Activated CD4-positive, alpha-beta T cell treated with anti-CD3 and anti-CD28 coated beads, Interleukin-2, amount 50 U/mL, for 1 hour (primary cell): Measurements from ENCODE around the gene GPR39.

Source experiments
- DNase-seq: peaks from one replicate; pipeline ENCODE4 v3.0.0-alpha.2; 2020

The GPR39 gene

GRCh38 chr2:132646540-132647108 is 230.0 kb downstream of the GPR39 start:
- no peak for DNase-seq

- no peak for DNase-seq
Measured at GRCh38 chr2:132651115-132652045, 234.8 kb downstream of the GPR39 start.

GRCh38 chr2:132652474-132652873 is 235.9 kb downstream of the GPR39 start:
- no peak for DNase-seq

DNA sequence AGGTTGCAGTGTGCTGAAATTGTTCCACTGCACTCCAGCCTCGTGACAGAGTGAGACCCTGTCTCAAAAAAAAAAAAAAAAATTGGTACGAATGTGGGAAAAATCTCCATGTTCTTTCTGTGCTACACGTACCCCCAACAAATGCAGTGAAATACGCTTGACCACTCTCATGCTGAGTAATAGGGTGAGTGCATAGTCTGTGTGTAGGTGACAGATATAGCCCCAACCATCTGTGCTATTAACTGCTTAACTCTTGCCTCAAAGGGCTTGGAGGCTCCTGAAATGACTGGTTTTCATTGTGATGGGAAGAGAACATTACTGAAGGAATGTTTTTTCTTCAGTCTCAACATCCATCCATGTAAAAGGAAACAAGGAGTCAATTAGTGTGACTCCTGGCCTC is 237.7 kb downstream of the GPR39 start:
- DNase-seq: no peak

GRCh38 chr2:132654968-132655367 is 238.4 kb downstream of the GPR39 start:
- DNase-seq: no peak

DNA sequence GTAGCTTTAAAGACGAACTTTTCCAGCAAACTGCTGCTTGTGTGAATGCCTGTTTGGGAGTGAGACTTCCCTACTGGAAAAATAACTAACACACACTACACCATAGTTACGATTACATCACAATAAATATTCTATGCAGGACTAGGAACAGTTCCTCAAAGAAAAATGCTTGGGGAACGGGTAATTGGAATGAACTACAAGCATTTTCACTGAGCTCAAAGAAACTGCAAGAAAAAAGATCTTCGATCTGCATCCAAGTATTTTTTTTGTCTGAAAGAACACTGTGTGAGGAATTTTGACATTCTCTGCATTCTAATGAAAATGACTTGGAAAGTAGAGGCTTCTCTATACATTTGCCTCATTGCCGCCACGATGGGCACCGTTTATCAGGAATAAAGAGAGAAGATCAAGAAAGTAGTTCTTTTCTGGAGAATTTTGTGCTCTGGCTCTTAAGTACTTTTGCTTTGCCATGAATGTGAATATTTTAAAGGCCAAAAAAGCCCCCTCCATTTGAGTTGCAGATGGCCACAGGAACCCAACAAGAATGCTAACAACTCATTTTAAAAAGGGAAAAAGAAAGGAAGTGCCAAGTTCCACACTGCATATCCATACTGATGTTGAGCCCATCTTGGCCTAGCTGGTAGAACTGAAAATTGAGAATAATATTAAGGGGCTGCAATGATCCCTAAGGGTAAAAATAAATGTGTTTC is 239.8 kb downstream of the GPR39 start:
- DNase-seq: no peak

GRCh38 chr2:132659331-132659730 is 242.7 kb downstream of the GPR39 start:
- no peak for DNase-seq

- no peak for DNase-seq
Measured at GRCh38 chr2:132662732-132663131, 246.1 kb downstream of the GPR39 start.

DNA sequence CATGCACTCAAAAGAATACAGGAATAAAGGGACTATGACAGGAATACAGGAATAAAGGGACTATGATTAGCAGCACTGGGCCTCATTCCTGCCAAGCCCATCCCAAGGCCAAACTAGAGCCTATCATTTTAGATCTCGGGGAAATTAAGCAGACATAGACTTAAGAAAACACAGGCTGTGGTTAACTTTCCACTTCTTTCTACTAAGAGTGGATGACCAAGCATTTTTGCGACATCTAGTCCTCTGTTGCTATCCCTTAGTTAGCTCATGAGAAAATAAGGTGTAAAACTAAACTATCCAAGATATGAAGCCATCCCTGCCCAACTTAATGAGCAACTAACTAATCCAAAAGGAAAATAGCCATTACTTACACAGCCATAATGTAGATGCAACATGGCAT is 247.5 kb downstream of the GPR39 start:
- DNase-seq: no peak

DNA sequence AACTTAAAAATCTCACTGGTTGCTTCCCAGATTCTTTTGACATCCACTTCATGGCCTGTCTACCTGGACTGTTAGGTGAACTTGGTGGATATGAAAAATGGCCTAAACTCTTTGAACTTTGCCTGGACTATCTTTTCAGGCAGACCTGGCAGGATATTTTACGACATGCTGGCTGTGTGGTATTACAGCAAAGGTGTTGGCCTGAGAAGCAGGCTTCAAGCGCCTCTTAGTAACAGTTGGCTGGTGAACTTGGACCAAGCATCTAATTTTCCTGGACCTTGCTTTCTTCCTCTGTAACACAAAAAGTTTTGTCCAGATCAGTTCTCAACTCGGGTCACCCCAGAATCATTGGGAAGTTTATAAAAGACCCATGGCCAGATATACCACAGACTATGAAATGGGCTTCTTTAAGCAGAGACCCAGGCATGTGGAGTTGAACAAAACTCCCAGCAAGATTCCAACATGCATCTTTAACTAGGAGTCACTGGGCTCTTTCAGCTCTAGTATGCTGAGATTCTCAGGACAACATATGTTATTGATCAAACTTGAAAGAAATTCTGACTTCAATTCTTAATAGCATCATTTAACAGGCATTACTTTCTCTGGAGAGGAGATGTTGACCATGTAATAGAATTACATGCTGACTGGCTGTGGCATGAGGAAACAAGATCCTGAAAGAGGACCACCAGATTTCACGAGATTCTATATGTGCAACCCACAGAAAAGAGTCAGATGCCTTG is 249.0 kb downstream of the GPR39 start:
- no peak for DNase-seq

DNA sequence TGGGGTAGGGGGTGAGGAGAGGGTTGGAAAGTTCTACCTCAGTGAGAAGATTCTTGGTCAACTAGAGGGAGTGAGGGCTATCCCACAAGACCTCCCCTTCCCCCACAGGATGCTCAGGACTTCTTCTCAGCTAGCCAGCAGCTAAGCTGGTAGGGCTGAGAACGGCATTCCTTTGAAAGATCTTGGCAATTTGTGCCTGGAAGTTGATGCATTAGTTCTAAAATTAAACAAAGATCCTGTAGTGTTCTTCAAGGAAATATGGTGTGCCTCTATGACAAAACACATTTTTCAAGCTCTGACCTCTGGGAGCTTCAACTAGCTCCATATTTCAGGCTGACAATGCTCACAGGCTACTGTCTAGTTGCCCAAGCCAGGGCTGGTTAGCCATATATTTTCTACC is 251.1 kb downstream of the GPR39 start:
- no peak for DNase-seq

GRCh38 chr2:132668189-132668823 is 251.7 kb downstream of the GPR39 start:
- no peak for DNase-seq

DNA sequence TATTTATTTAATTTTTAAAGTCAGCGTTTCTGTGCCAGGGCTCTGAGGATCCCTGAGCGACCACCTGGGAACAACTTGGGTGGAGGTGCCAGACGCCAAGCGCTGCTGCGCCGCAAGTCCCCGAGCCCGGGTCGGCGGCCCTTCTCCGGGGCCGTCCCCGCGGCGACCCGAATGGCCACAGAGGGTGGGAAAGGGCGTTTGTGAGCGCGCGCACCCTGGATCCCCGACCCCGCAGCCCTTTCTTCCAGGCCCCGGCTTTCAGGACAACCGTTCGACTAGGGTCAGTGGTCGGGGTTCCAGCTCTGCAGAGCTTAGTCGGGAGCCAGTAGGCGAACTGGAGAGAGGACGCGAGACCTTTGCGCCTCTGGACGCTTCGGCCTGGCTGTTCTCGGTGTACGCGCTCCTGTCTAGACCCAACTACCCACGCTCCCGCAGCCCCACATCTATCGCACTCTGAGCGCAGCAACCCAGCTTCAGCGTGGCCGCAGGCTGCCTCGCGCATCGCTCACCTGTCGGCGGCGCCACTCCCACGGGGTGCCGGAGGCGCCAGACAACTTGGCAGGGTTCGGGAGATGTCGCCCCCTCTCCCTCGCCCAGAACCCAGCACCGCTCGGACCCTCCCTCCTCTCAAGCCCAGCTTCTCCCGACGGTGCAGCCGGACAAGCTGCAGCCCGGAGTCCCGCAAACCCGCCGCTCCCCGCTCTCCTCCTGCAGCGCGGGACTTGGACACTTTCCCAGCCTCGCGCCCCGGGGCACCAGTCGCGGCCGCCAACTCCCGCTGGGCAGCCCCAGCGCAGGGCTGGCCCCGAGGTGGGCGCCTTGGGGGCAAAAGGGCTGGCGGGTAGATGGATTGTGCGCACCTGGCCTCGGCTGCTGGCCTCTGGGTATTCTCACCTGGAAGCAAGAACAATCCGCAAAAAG is 252.6 kb downstream of the GPR39 start:
- DNase-seq: no peak

DNA sequence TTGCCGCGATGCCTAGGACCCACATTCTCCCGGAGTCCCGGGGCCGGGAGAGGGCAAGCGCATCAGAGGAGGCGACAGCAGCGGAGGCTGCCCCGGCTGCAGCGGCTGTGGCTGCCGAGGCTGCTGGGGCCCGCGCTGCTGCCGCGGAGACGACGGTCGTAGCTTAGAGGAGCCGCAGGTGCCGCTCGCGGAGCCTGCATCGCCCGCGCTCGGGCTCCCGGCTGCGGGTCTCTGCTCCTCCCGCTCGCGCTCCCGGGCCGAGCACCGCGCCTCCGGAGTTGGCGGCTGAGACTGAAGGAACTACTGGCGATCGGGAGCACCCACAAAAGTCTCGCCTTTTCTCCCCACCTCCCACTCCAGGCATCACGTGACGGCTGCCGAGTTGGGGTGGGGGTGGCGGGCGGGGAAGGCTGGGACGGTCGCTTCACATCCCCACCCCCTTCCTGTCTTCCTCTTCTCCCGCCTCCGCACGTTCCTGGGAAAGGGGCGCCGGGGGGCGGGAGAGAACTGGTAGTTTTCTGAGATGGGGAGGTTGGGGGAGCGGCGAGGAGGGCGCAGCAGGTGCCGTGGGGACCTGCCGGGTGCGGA is 253.4 kb downstream of the GPR39 start, which contains the start of gene LYPD1:
Gene LYPD1, minus strand, starts transcription at position 298 of the 588 bp plus-strand sequence. Its CDS starts 273 bp downstream, at position 25.
- no peak for DNase-seq

DNA sequence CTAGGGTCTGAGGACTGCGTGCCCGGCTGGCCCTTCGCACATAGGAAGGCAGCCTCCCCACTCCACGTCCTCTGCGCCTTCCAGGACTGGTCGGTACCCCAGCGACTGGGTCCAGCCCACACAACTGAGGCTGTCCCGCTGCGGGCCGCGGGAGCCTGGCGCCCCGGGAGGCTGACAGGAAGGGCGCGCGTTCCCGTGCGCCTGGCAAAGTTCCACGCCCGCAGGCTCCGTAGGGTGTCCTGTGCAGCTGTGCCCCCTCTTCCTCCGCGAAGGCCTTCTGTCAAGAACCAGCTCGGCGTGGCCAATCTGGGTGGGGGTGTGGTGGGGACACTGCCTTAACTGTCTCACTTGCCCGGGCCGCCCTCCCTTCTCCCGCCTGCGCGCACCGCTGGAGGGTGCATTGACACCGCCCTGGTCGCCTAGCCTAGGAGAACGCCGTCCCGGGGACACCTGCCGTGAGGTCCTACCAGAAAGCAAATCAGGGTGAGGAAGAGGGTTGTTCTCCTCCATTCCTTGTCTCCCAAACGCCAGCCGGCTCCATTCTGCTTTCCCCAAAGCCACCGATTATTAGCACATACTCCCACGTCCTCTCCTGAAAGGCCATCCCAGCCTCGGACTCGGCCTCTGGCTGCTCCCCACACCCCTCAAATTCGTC is 254.0 kb downstream of the GPR39 start:
- no peak for DNase-seq

- no peak for DNase-seq
Measured at GRCh38 chr2:132671151-132671835, 254.7 kb downstream of the GPR39 start.

DNA sequence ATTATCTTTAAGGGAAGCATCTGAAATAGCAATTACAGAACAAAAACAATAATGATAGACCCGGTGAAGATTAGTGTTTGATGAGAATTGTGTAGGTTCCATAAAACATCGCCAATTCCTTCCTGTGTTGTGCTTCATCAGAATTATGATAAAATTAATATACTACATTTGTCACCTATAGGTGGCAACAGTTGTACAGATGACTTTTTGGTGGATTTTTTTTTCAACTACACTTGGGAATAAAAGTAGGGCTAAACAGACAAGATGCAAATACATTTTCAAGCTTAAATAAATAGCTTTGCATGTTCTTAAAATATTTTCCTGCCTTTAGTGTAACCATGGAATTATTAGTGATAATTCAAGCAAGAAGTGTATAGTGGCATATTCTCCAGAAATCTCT is 260.4 kb downstream of the GPR39 start:
- no peak for DNase-seq

DNA sequence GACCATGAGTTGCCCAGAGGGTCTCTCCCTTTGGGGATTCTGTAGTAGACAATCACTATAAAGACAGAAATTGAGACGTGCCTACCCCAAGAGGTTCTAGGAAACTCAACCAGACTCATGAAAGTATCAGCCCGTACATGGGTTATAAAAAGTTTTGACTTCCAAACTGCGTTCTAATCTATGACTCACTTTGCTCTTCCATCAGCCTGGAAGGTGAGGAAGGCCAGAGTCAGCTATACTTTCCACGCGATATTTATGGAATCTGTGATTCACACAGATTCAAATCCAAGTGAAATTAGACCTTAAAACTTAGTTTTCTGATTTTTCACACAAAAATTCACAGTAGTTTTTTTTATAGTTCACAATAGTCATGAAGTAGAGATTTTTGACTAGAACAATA is 261.1 kb downstream of the GPR39 start:
- DNase-seq: no peak

- DNase-seq: no peak
Measured at GRCh38 chr2:132678483-132678882, 261.9 kb downstream of the GPR39 start.

DNA sequence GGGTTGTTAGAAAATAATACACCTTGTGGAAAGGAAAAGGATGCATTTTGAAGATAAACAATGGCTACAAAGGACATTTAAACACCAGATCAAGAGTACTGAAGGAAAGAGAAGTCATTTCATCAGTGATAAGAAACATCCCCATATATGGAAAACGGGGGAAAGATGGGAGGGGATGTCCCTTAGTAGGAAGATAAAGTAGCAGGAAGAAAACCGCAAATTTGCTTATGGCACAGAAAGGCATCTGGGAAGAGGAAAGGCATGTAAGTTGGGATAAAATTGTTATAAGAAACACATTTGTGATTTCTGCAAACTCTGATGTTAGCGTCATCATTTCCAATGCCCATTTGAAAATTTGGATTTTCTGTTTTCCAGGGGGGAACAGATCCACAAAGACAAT is 263.9 kb downstream of the GPR39 start:
- DNase-seq: no peak
